ENCODE data around the gene FBXL3. TPM values are rescaled to one million over a fixed set of nuclear protein-coding genes. Genes with fewer than 3 reads are reported as not detected.

FBXL3 gene
- polyA plus RNA-seq, 2 of the 4 experiments (the other 2 are of a cell fraction) = 17.8 to 24.0 TPM

- TF ChIP-seq SMC3 (IDR thresholded peaks at IDR 0.05) (no peak), EHMT2 (IDR thresholded peaks at IDR 0.05; ENCODE audit: low read depth) (no peak), NPAS2 (CRISPR knock-in tag; IDR thresholded peaks at IDR 0.05; ENCODE audit: borderline replicate concordance) (no peak), HEYL (CRISPR knock-in tag; IDR thresholded peaks at IDR 0.05) (no peak), BCL3 (IDR thresholded peaks at IDR 0.05) (no peak)
- POLR2A ChIA-PET = no interaction called here
- FAIRE-seq (no peak), ATAC-seq (no peak), DNase-seq (ENCODE audit: low read depth in 1 of 2, low spot score in 1 of 2) (no peak)
- no peak overlapping the region for H3K4me2 ChIP-seq
- no peak overlapping the region for H3K27ac ChIP-seq
- H3K4me1 ChIP-seq = no peaks in the 10 kb centered on the region
- no peaks in the 10 kb centered on the region for H3K9me3 ChIP-seq
- CTCF ChIA-PET = no interaction called here
- 95% methylated on average over 1 of the region's 1 CpG for WGBS (ENCODE audit: missing lambda C conversion rate)
- H3K4me3 ChIP-seq = no peak overlapping the region
Measured at GRCh38 chr13:77036279-77036678, 9.3 kb upstream of the FBXL3 start.

DNA sequence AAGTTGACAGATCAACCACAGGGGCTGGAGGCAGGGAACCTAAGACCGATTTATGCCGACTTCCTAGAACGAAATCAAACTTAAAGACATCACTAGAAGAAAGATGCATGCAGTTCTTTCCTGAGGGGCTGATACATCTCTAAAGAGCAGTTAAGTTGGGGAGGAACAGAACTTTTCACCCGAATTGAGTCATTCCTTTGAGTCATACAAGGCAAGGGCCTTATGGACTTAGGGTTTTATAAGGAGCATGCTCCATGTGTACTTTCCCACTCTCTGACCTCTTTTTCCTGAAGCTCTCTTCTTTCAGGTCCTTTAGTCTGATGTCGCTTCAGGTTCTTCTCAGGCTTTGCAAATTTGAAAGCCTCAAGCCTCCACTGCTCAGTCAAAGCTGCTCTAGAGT lies 7.9 kb upstream of the FBXL3 start:
- Histone ChIP-seq H3K27ac (no peak overlapping the region), H3K9me3 (no peaks in the 10 kb centered on the region), H3K4me3 (no peak overlapping the region), H3K4me1 (no peaks in the 10 kb centered on the region), H3K4me2 (no peak overlapping the region)
- CTCF ChIA-PET = no interaction called here
- WGBS (ENCODE audit: missing lambda C conversion rate) = 71% methylated on average over 5 of the region's 5 CpGs
- POLR2A ChIA-PET = no interaction called here
- peak in 1 of 2 experiments; percentile 36; a peak in 1 of 6 replicates for ATAC-seq
- FAIRE-seq = no peak
- no peak for DNase-seq (ENCODE audit: low read depth in 1 of 2, low spot score in 1 of 2)
- TF ChIP-seq HOXA7 (CRISPR knock-in tag; IDR thresholded peaks at IDR 0.05) = no peak
- TF ChIP-seq KDM1A (IDR thresholded peaks at IDR 0.05; ENCODE audit: low read depth) = no peak
- no peak for TF ChIP-seq RARB (CRISPR knock-in tag; IDR thresholded peaks at IDR 0.05)
- TF ChIP-seq ZC3H11A (IDR thresholded peaks at IDR 0.05) = no peak
- no peak for TF ChIP-seq SMC3 (IDR thresholded peaks at IDR 0.05)
- no peak for TF ChIP-seq JUNB (IDR thresholded peaks at IDR 0.05)
- TF ChIP-seq, protein P1, sequence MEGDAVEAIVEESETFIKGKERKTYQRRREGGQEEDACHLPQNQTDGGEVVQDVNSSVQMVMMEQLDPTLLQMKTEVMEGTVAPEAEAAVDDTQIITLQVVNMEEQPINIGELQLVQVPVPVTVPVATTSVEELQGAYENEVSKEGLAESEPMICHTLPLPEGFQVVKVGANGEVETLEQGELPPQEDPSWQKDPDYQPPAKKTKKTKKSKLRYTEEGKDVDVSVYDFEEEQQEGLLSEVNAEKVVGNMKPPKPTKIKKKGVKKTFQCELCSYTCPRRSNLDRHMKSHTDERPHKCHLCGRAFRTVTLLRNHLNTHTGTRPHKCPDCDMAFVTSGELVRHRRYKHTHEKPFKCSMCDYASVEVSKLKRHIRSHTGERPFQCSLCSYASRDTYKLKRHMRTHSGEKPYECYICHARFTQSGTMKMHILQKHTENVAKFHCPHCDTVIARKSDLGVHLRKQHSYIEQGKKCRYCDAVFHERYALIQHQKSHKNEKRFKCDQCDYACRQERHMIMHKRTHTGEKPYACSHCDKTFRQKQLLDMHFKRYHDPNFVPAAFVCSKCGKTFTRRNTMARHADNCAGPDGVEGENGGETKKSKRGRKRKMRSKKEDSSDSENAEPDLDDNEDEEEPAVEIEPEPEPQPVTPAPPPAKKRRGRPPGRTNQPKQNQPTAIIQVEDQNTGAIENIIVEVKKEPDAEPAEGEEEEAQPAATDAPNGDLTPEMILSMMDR (IDR thresholded peaks at IDR 0.05) = no peak
- TF ChIP-seq FOSB (CRISPR knock-in tag; IDR thresholded peaks at IDR 0.05) = no peak

DNA sequence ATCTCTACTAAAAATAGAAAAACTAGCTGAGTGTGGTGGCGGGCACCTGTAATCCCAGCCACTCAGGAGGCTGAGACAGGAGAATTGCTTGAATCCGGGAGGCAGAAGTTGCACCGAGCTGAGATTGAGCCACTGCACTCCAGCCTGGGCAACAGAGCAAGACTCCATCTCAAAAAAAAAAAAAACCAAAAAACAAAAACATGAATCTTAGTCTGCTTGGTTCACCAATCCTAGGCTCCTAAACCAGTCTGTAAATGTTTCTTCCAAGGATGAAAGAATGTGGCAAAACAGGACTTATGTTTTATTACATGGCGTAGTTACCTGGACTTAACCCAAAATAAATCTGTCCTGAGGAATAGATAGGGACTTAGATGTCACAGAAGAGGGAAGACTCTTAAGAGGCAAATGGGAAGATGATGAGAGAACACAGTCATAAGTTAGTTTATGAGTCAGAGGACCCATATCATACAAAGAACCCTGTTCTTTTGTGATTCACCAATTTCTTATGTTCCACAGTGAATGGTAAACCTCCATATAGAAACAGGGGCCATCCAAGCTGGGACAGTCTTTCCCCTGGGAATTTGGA lies 6.9 kb upstream of the FBXL3 start:
- WGBS (ENCODE audit: missing lambda C conversion rate) = 78% methylated on average over 4 of the region's 4 CpGs
- H3K4me3 ChIP-seq = no peak overlapping the region
- no peaks in the 10 kb centered on the region for H3K9me3 ChIP-seq
- ATAC-seq = no peak
- ChIA-PET CTCF (interaction anchor here (0.9 kb wide), 1 partner anchor 32 kb away, joined by 3 read pairs; no protein-coding TSS in a partner anchor), POLR2A (no interaction called here)
- TF ChIP-seq EHMT2 (IDR thresholded peaks at IDR 0.05; ENCODE audit: low read depth) (no peak), NPAS2 (CRISPR knock-in tag; IDR thresholded peaks at IDR 0.05; ENCODE audit: borderline replicate concordance) (no peak), HOXA7 (CRISPR knock-in tag; IDR thresholded peaks at IDR 0.05) (no peak), TP53 (CRISPR knock-in tag; IDR thresholded peaks at IDR 0.05) (no peak), BHLHE40 (IDR thresholded peaks at IDR 0.05; ENCODE audit: low read depth, low read length) (no peak), SREBF2 (IDR thresholded peaks at IDR 0.05) (no peak), BCL3 (IDR thresholded peaks at IDR 0.05) (no peak), RARB (CRISPR knock-in tag; IDR thresholded peaks at IDR 0.05) (no peak), MAZ (IDR thresholded peaks at IDR 0.05; ENCODE audit: borderline replicate concordance, low read depth, low read length) (no peak), RAD21 (conservative IDR thresholded peaks at IDR 0.05 in 1 of 2, IDR thresholded peaks at IDR 0.05 in 1 of 2) (no peak), MAFK (IDR thresholded peaks at IDR 0.05; ENCODE audit: partially characterized antibody) (no peak)
- FAIRE-seq = no peak
- DNase-seq (ENCODE audit: low read depth in 1 of 2, low spot score in 1 of 2) = no peak
- no peak overlapping the region for H3K27ac ChIP-seq
- H3K4me2 ChIP-seq = no peak overlapping the region
- H3K4me1 ChIP-seq = no peaks in the 10 kb centered on the region
